ENCODE measurements around the gene SYT5. TPM values are rescaled to one million over a fixed set of nuclear protein-coding genes. Genes with fewer than 3 reads are reported as not detected.
"Not testable (repeated sequence)": the region's sequence is repeated elsewhere in the genome, so short reads cannot be mapped to it uniquely, and the experiment has no call there.

Gene SYT5
- total RNA-seq, 6 experiments from 2014 or later: 0.06 to 1.7 TPM; not detected in 4

DNA sequence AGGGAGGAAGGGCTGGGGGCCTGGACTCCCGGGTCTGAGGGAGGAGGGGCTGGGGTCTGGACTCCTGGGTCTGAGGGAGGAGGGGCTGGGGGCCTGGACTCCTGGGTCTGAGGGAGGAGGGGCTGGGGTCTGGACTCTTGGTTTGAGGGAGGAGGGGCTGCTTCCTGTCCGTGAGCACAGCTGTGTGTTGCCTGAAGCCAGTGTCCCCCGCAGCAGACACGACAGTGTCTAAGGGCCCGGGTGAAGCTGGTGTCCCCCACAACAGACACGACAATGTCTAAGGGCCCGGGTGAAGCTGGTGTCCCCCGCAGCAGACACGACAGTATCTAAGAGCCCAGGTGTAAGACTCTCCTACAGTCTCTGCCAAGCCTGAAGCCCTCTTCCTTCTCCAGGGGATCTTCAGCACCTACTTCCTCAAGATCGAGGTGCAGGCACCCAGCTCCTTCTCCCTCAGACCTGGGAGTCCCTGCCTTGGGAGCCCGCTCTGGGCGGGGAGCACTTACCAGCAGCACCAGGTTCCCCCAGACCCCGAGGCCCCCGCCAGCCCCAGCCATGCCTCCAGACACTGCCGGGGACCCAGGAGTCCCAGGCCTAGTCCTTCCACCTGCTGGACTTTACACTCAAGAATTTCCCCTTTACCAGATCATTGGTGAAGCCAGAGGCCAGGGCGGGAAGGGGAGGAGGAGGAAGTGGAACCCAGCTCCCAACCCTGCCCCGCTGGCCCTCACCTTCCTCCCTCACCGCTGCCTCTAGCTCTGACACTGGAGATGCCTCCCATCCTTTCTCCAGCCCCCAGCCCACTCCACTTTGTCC lies 29.0 kb upstream of the SYT5 start, which contains the start of gene PTPRH:
Gene PTPRH (minus strand): TSS at position 622 of the 813 bp plus-strand sequence. CDS start 68 bp downstream, at position 554.
- 48% methylated on average over 3 of the region's 18 CpGs for WGBS (ENCODE audit: insufficient coverage, low coverage, low lambda C conversion rate, missing lambda C conversion rate)
- ATAC-seq (peak in 1 of 4 donors; percentile 25), DNase-seq (peak in 1 of 3 donors; percentile 57)
- Histone ChIP-seq H3K36me3 (no peaks in the 10 kb centered on the region), H3K27me3 (no peaks in the 10 kb centered on the region), H3K9me3 (no peaks in the 10 kb centered on the region), H3K4me3 (no peak within 1 kb of the TSS), H3K4me1 (peaks cover 0 to 7% (median 0%) of the 10 kb centered on the region in 4 donors), H3K27ac (peak within 1 kb of the TSS in 1 of 3 donors; percentile 67)
- intact Hi-C loops (cut with DNase I): no loop called here
- TF ChIP-seq, protein P1, sequence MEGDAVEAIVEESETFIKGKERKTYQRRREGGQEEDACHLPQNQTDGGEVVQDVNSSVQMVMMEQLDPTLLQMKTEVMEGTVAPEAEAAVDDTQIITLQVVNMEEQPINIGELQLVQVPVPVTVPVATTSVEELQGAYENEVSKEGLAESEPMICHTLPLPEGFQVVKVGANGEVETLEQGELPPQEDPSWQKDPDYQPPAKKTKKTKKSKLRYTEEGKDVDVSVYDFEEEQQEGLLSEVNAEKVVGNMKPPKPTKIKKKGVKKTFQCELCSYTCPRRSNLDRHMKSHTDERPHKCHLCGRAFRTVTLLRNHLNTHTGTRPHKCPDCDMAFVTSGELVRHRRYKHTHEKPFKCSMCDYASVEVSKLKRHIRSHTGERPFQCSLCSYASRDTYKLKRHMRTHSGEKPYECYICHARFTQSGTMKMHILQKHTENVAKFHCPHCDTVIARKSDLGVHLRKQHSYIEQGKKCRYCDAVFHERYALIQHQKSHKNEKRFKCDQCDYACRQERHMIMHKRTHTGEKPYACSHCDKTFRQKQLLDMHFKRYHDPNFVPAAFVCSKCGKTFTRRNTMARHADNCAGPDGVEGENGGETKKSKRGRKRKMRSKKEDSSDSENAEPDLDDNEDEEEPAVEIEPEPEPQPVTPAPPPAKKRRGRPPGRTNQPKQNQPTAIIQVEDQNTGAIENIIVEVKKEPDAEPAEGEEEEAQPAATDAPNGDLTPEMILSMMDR (IDR thresholded peaks at IDR 0.05): no peak
- TF ChIP-seq POLR2A (IDR thresholded peaks at IDR 0.05): no peak

DNA sequence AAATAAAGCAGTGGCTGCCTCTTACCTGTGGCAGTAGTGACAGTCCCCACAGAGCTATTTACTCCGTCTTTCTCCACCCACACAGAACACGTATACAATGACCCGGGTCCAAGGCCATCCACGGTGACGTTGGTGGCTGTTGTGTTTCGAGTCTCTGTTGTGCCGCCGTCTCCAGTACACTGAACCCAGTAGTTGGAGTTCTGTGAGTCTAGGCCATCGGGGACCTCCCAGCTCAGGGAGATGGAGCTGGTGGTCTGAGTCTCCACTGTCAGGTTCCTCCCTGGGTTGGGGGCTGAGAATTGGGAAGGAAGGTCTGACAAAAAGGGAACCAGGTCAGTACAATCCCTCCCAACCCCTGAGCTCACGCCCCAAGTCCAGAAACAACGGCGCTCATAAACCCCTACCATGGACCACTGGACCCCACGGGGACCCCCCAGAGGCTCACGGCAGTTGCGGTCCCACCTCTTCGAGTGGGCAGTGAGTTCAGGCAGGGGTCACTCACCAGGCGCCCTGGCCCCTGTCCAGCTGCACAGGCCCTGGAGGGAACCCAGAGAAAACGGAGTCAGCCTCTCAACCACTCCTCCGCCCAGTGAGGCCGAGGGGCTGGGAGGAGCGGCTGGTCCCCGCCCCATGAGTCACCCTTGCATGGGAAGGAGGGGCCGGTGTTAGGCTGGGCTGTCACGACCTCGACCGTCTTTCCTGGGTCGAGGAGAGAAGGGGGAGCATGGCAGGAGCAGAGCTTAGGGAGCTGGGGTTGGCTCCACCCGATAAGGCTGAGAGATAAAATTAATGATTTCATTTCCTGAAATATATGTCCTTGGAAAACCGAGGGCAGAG lies 26.8 kb upstream of the SYT5 start:
- Histone ChIP-seq H3K36me3 (no peaks in the 10 kb centered on the region), H3K4me1 (peaks cover 0 to 7% (median 0%) of the 10 kb centered on the region in 4 donors), H3K27ac (peak overlapping the region; percentile 90 to 95 (median 92)), H3K9me3 (no peaks in the 10 kb centered on the region), H3K4me3 (peak overlapping the region; percentile 46 to 52 (median 48)), H3K27me3 (no peaks in the 10 kb centered on the region)
- WGBS (ENCODE audit: insufficient coverage, low coverage, low lambda C conversion rate, missing lambda C conversion rate): 5% methylated on average over 22 of the region's 29 CpGs
- DNase-seq (peak; percentile 88 to 94 (median 93)), ATAC-seq (peak; percentile 88 to 98 (median 96))
- intact Hi-C loops (cut with DNase I): no loop called here
- TF ChIP-seq POLR2A (IDR thresholded peaks at IDR 0.05): peak; percentile 82
- TF ChIP-seq, protein P1 (IDR thresholded peaks at IDR 0.05): no peak

DNA sequence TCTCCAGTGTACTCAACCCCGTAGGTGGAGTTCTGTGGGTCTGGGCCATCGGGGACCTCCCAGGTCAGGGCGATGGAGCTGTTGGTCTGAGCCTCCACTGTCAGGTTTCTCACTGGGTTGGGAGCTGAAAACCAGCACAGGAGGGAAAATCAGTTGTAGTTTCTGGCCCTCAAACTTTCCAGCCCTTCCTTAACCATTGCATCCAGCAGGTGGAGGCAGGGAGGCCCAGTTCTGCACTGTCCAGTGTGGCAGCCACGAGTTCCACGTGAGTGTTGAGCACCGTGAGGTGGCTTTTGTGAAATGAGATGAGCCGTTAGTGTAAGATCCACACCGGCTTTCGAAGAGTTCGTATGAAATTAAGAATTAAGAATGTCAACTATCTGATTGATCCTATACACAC lies 22.1 kb upstream of the SYT5 start:
- H3K4me3 ChIP-seq; ATAC-seq; H3K4me1 ChIP-seq; H3K9me3 ChIP-seq; intact Hi-C loops (cut with DNase I); DNase-seq; H3K36me3 ChIP-seq; H3K27me3 ChIP-seq; H3K27ac ChIP-seq: not testable (repeated sequence)
- 72% methylated on average over 6 of the region's 10 CpGs for WGBS (ENCODE audit: insufficient coverage, low coverage, low lambda C conversion rate, missing lambda C conversion rate)
- TF ChIP-seq, protein P1 (IDR thresholded peaks at IDR 0.05): peak in 1 of 4 donors; percentile 13

DNA sequence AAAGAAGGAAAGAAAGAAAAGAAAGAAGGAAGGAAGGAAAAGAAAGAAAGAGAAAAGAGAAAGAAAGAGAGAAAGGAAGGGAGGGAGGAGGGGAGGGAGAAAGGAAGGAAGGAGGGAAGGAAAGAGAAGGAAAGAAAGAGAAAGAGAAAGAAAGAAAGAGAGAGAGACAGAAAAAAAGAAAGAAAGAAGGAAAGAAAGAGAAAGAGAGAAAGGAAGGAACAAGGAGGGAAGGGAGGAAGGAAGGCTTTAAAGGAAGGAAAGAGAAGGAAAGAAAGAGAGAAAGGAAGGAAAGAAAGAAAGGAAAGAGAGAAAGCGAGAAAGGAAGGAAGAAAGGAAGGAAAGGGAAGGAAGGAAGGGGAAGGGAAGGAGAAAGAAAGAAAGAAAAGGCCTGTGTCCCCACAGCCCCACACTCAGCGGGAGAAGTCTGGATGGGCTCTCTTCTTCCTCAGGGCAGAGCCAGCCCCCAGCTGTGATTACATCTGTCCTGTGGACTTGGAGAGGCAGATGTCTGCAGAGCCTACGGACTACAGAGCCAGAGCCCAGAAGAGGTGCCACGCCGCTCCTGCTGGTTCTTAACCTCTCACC lies 19.6 kb upstream of the SYT5 start:
- no peaks in the 10 kb centered on the region for H3K9me3 ChIP-seq
- DNase-seq (no peak), ATAC-seq (no peak)
- H3K4me1 ChIP-seq: no peaks in the 10 kb centered on the region
- intact Hi-C loops (cut with DNase I): loop anchor here in 1 of 2 donors (10.0 kb wide), 1 partner anchor 55 kb away; the partner anchor contains the start of gene PPP6R1
- no peak overlapping the region for H3K4me3 ChIP-seq
- H3K27ac ChIP-seq: no peak overlapping the region
- TF ChIP-seq POLR2A (IDR thresholded peaks at IDR 0.05): no peak
- TF ChIP-seq, protein P1 (IDR thresholded peaks at IDR 0.05): no peak
- 29% methylated on average over 2 of the region's 5 CpGs for WGBS (ENCODE audit: insufficient coverage, low coverage, low lambda C conversion rate, missing lambda C conversion rate)
- H3K36me3 ChIP-seq: peaks cover 0 to 8% (median 3%) of the 10 kb centered on the region in 4 donors
- no peaks in the 10 kb centered on the region for H3K27me3 ChIP-seq
